Ecto neural progenitor cell (in vitro differentiated cells): Measurements from ENCODE around the gene CENPO.

Experiments used
- DNase-seq: peaks from one replicate; pipeline ENCODE4 v3.0.0-alpha.2; 2018; ENCODE audit warnings: low spot score

The CENPO gene

GRCh38 chr2:24792874-24793760, at the start of gene CENPO, which contains the start of gene PTRHD1:
CENPO (plus strand) TSS chr2:24793425; CDS start chr2:24793920, 495 bp downstream.
PTRHD1 (minus strand) TSS chr2:24793391; CDS start chr2:24793377, 14 bp downstream.
- DNase-seq: peak; percentile 97

GRCh38 chr2:24743924-24744323, 49.3 kb upstream of the CENPO start:
- DNase-seq: no peak

GRCh38 chr2:24744356-24744755, 48.9 kb upstream of the CENPO start:
- no peak for DNase-seq

GRCh38 chr2:24745825-24746224, 47.4 kb upstream of the CENPO start:
- no peak for DNase-seq

- no peak for DNase-seq
Measured at GRCh38 chr2:24747299-24747698, 45.9 kb upstream of the CENPO start.

GRCh38 chr2:24749069-24749691, 44.0 kb upstream of the CENPO start:
- DNase-seq: peak; percentile 51

- DNase-seq: no peak
Measured at GRCh38 chr2:24754985-24755705, 38.1 kb upstream of the CENPO start.

- DNase-seq: no peak
Measured at GRCh38 chr2:24756789-24757188, 36.4 kb upstream of the CENPO start.

GRCh38 chr2:24761866-24762265, 31.4 kb upstream of the CENPO start:
- no peak for DNase-seq

- DNase-seq: no peak
Measured at GRCh38 chr2:24762518-24762917, 30.7 kb upstream of the CENPO start.

GRCh38 chr2:24763843-24764242, 29.4 kb upstream of the CENPO start:
- DNase-seq: no peak

GRCh38 chr2:24766609-24767008, 26.6 kb upstream of the CENPO start:
- DNase-seq: no peak

GRCh38 chr2:24768013-24768412, 25.2 kb upstream of the CENPO start:
- DNase-seq: no peak

GRCh38 chr2:24768601-24769000, 24.6 kb upstream of the CENPO start:
- DNase-seq: no peak

- no peak for DNase-seq
Measured at GRCh38 chr2:24771061-24771460, 22.2 kb upstream of the CENPO start.

- no peak for DNase-seq
Measured at GRCh38 chr2:24771764-24772586, 21.2 kb upstream of the CENPO start.

GRCh38 chr2:24774373-24774772, 18.9 kb upstream of the CENPO start:
- DNase-seq: no peak

GRCh38 chr2:24779116-24779515, 14.1 kb upstream of the CENPO start:
- DNase-seq: no peak

- no peak for DNase-seq
Measured at GRCh38 chr2:24783641-24784040, 9.6 kb upstream of the CENPO start.

- no peak for DNase-seq
Measured at GRCh38 chr2:24785671-24786321, 7.4 kb upstream of the CENPO start.

- DNase-seq: no peak
Measured at GRCh38 chr2:24787532-24787931, 5.7 kb upstream of the CENPO start.
